ENCODE results near the gene ARHGAP26.

ARHGAP26 gene

DNA sequence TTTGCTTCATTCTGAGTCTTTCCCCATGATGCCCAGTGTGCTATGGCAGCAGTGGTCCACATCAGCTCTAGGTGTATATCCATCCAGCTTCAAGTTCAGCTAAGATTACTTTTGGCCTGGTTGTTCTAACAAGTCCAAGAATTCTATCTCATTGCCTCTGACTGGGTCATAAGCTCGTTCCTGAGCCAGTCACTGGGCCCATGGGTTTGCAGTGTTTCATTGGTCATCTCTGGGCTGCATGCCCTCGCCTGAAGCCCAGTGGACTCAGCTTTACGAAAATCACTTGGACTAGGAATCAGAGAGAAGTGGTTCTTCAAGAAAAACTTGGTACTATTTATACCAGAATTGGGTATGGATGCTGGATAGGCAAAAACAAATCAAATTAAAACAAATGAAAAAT, 16.1 kb upstream of the ARHGAP26 start:
- no peak overlapping the region for H3K27ac ChIP-seq (ENCODE audit: low read depth, low read length)
- H3K4me1 ChIP-seq (ENCODE audit: control insufficient read depth, insufficient read depth, low read length), result no peaks in the 10 kb centered on the region
- no peak overlapping the region for H3K9ac ChIP-seq (ENCODE audit: low read depth, low read length)
- H3K9me3 ChIP-seq (ENCODE audit: control insufficient read depth, insufficient read depth, low read length), result no peaks in the 10 kb centered on the region
- peaks cover 5% of the 10 kb centered on the region; the same call in 1 of the 2 replicates for H3K36me3 ChIP-seq (ENCODE audit: control insufficient read depth, insufficient read depth, low read length)
- H3K4me3 ChIP-seq (ENCODE audit: low read depth, low read length), result no peak overlapping the region
- H3K27me3 ChIP-seq (ENCODE audit: control insufficient read depth, insufficient read depth, low read length), result no peaks in the 10 kb centered on the region

- Histone ChIP-seq H3K27ac (ENCODE audit: low read depth, low read length) (no peak overlapping the region), H3K9me3 (ENCODE audit: control insufficient read depth, insufficient read depth, low read length) (no peaks in the 10 kb centered on the region), H3K4me3 (ENCODE audit: low read depth, low read length) (no peak overlapping the region), H3K4me1 (ENCODE audit: control insufficient read depth, insufficient read depth, low read length) (no peaks in the 10 kb centered on the region), H3K9ac (ENCODE audit: low read depth, low read length) (no peak overlapping the region), H3K27me3 (ENCODE audit: control insufficient read depth, insufficient read depth, low read length) (no peaks in the 10 kb centered on the region), H3K36me3 (ENCODE audit: control insufficient read depth, insufficient read depth, low read length) (0 out of 2 replicates have a peak, but pooled peaks cover 6% of the 10 kb centered on the region)
These were observed 13.6 kb upstream of the ARHGAP26 start for GRCh38 chr5:142756576-142756975.

GRCh38 chr5:142757564-142757963, 12.6 kb upstream of the ARHGAP26 start:
- no peak overlapping the region for H3K27ac ChIP-seq (ENCODE audit: low read depth, low read length)
- H3K27me3 ChIP-seq (ENCODE audit: control insufficient read depth, insufficient read depth, low read length), result no peaks in the 10 kb centered on the region
- H3K4me3 ChIP-seq (ENCODE audit: low read depth, low read length), result no peak overlapping the region
- H3K9ac ChIP-seq (ENCODE audit: low read depth, low read length), result no peak overlapping the region
- no peaks in the 10 kb centered on the region for H3K4me1 ChIP-seq (ENCODE audit: control insufficient read depth, insufficient read depth, low read length)
- H3K36me3 ChIP-seq (ENCODE audit: control insufficient read depth, insufficient read depth, low read length), result 0 out of 2 replicates have a peak, but pooled peaks cover 6% of the 10 kb centered on the region
- no peaks in the 10 kb centered on the region for H3K9me3 ChIP-seq (ENCODE audit: control insufficient read depth, insufficient read depth, low read length)

DNA sequence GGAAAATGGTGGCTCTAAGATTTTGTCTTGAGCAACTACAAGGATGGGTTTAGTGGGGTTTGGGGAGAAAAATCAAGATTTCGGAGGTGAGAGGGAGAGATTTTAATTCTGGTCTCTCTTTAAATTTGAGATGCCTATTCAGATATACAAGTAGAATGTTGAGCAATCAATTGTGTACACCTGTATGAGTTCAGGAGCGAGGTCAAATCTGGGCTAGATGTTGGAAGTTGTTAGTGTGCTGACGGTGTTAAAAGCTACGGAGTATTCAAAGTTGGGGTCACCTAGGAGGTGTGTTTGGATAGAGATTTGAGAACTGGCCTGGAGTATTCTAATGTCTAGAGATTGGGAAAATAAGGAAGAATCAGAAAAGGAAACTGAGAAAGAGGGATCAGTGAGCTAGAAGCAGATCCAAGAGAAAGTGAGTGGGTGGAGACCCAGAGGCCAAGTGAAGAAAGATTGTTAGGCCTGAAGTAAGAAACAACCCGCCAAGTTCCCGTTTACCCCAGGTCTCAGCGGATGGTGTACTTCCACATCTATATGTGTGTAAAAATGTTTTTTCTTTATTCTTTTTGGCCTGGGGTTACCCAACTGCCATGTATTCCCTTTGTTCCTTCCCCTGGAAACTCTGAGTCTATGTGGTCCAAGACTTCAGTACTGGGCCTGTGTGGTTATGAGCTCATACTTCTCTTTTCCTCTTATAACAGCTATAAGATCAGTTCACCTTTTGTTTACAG, 11.9 kb upstream of the ARHGAP26 start:
- H3K36me3 ChIP-seq (ENCODE audit: control insufficient read depth, insufficient read depth, low read length), result 0 out of 2 replicates have a peak, but pooled peaks cover 6% of the 10 kb centered on the region
- no peak overlapping the region for H3K4me3 ChIP-seq (ENCODE audit: low read depth, low read length)
- no peaks in the 10 kb centered on the region for H3K27me3 ChIP-seq (ENCODE audit: control insufficient read depth, insufficient read depth, low read length)
- H3K4me1 ChIP-seq (ENCODE audit: control insufficient read depth, insufficient read depth, low read length), result no peaks in the 10 kb centered on the region
- no peak overlapping the region for H3K27ac ChIP-seq (ENCODE audit: low read depth, low read length)
- H3K9me3 ChIP-seq (ENCODE audit: control insufficient read depth, insufficient read depth, low read length), result no peaks in the 10 kb centered on the region
- H3K9ac ChIP-seq (ENCODE audit: low read depth, low read length), result no peak overlapping the region

DNA sequence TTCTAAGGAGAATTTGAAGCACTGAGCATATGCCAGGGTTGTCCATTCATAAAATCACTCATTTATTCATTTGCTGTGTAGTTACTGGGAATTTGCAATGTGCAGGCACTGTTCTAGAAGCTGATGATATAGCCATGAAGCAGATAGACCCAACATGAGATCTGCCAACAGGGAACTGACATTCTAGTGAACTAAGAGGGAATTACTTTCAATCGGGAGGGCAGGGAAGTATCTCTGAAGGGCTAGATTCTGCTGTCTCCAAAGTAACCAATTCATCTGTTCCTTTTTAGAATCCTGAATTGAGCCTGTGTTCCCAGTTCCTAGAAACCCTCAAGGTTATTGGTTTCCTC, 11.4 kb upstream of the ARHGAP26 start:
- Histone ChIP-seq H3K4me1 (ENCODE audit: control insufficient read depth, insufficient read depth, low read length) (no peaks in the 10 kb centered on the region), H3K27me3 (ENCODE audit: control insufficient read depth, insufficient read depth, low read length) (no peaks in the 10 kb centered on the region), H3K27ac (ENCODE audit: low read depth, low read length) (no peak overlapping the region), H3K36me3 (ENCODE audit: control insufficient read depth, insufficient read depth, low read length) (0 out of 2 replicates have a peak, but pooled peaks cover 6% of the 10 kb centered on the region), H3K9ac (ENCODE audit: low read depth, low read length) (no peak overlapping the region), H3K9me3 (ENCODE audit: control insufficient read depth, insufficient read depth, low read length) (no peaks in the 10 kb centered on the region), H3K4me3 (ENCODE audit: low read depth, low read length) (no peak overlapping the region)

DNA sequence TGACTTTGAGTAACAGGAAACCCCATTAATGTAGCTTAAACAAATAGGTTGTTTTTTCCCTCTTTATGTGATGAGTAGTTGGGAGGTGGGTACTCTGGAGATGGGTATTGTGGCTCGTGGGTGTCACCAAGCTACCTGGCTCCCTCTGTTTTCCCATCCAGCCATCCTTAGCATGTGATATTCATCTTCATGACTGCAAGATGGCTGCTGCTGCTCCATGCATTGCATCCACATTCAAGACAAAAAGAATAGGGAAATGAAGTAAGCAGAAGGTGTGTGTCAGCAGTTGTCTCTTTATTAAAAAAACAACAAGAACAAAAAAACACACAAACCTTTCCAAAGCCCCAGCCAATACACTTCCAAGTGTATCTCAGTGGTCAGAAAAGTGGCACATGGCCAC, 6.5 kb upstream of the ARHGAP26 start:
- H3K36me3 ChIP-seq (ENCODE audit: control insufficient read depth, insufficient read depth, low read length), result 0 out of 2 replicates have a peak, but pooled peaks cover 6% of the 10 kb centered on the region
- H3K27ac ChIP-seq (ENCODE audit: low read depth, low read length), result no peak overlapping the region
- no peaks in the 10 kb centered on the region for H3K9me3 ChIP-seq (ENCODE audit: control insufficient read depth, insufficient read depth, low read length)
- no peak overlapping the region for H3K4me3 ChIP-seq (ENCODE audit: low read depth, low read length)
- no peaks in the 10 kb centered on the region for H3K4me1 ChIP-seq (ENCODE audit: control insufficient read depth, insufficient read depth, low read length)
- H3K27me3 ChIP-seq (ENCODE audit: control insufficient read depth, insufficient read depth, low read length), result no peaks in the 10 kb centered on the region
- H3K9ac ChIP-seq (ENCODE audit: low read depth, low read length), result no peak overlapping the region

DNA sequence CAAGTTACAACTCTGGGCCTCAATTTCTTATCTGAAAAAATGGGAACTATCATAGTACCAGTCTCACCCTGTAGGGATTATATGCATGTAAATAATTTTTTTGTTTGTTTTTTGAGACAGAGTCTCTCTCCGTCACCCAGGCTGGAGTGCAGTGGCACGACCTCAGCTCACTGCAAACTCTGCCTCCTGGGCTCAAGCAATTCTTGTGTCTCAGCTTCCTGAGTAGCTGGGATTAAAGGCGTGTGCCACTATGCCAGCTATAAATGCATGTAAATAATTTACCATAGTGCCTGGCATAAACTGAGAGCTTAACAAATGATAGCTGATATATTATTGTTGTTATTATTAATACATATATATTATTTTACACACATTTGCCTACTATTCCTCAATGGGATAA, 3.0 kb upstream of the ARHGAP26 start:
- Histone ChIP-seq H3K9ac (ENCODE audit: low read depth, low read length) (no peak overlapping the region), H3K36me3 (ENCODE audit: control insufficient read depth, insufficient read depth, low read length) (no peaks in the 10 kb centered on the region), H3K27ac (ENCODE audit: low read depth, low read length) (no peak overlapping the region), H3K9me3 (ENCODE audit: control insufficient read depth, insufficient read depth, low read length) (no peaks in the 10 kb centered on the region), H3K4me1 (ENCODE audit: control insufficient read depth, insufficient read depth, low read length) (peaks cover 14% of the 10 kb centered on the region), H3K4me3 (ENCODE audit: low read depth, low read length) (no peak overlapping the region), H3K27me3 (ENCODE audit: control insufficient read depth, insufficient read depth, low read length) (peaks cover 11% of the 10 kb centered on the region)

DNA sequence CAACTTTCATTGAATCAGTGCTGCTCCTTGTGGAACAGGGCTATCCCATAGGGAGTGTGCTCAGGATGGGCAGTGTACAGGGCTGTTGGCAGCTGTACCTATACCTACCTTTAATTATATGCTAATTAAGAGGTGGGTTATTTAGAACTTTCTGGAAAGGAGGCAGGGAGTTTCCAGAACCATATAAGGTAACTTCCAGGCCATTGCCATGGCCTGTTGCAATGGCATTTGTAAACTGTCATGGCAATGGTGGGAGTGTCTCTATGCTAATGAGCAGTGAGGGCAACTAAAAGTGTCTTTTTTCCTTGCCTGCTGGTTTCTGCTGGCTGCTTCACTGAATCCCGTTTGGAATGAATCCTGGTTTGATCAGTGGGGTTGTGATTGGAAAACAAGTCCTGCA, 2.3 kb upstream of the ARHGAP26 start:
- no peaks in the 10 kb centered on the region for H3K36me3 ChIP-seq (ENCODE audit: control insufficient read depth, insufficient read depth, low read length)
- no peak overlapping the region for H3K27ac ChIP-seq (ENCODE audit: low read depth, low read length)
- H3K4me1 ChIP-seq (ENCODE audit: control insufficient read depth, insufficient read depth, low read length), result peaks cover 14% of the 10 kb centered on the region
- H3K27me3 ChIP-seq (ENCODE audit: control insufficient read depth, insufficient read depth, low read length), result peaks cover 16% of the 10 kb centered on the region
- H3K9me3 ChIP-seq (ENCODE audit: control insufficient read depth, insufficient read depth, low read length), result no peaks in the 10 kb centered on the region
- H3K9ac ChIP-seq (ENCODE audit: low read depth, low read length), result no peak overlapping the region
- H3K4me3 ChIP-seq (ENCODE audit: low read depth, low read length), result no peak overlapping the region

GRCh38 chr5:142769251-142769792, 855 bp upstream of the ARHGAP26 start:
- H3K36me3 ChIP-seq (ENCODE audit: control insufficient read depth, insufficient read depth, low read length), result no peaks in the 10 kb centered on the region
- H3K9me3 ChIP-seq (ENCODE audit: control insufficient read depth, insufficient read depth, low read length), result no peaks in the 10 kb centered on the region
- H3K9ac ChIP-seq (ENCODE audit: low read depth, low read length), result peak overlapping the region; percentile 60; the same call in 1 of the 2 replicates
- H3K4me3 ChIP-seq (ENCODE audit: low read depth, low read length), result peak overlapping the region; percentile 98
- H3K27me3 ChIP-seq (ENCODE audit: control insufficient read depth, insufficient read depth, low read length), result peaks cover 17% of the 10 kb centered on the region
- H3K4me1 ChIP-seq (ENCODE audit: control insufficient read depth, insufficient read depth, low read length), result peaks cover 14% of the 10 kb centered on the region
- no peak overlapping the region for H3K27ac ChIP-seq (ENCODE audit: low read depth, low read length)

- peak overlapping the region; percentile 98 for H3K4me3 ChIP-seq (ENCODE audit: low read depth, low read length)
- peak overlapping the region; percentile 80 for H3K27ac ChIP-seq (ENCODE audit: low read depth, low read length)
- no peaks in the 10 kb centered on the region for H3K9me3 ChIP-seq (ENCODE audit: control insufficient read depth, insufficient read depth, low read length)
- H3K4me1 ChIP-seq (ENCODE audit: control insufficient read depth, insufficient read depth, low read length), result peaks cover 14% of the 10 kb centered on the region
- H3K27me3 ChIP-seq (ENCODE audit: control insufficient read depth, insufficient read depth, low read length), result peaks cover 17% of the 10 kb centered on the region
- H3K36me3 ChIP-seq (ENCODE audit: control insufficient read depth, insufficient read depth, low read length), result no peaks in the 10 kb centered on the region
- peak overlapping the region; percentile 74; the same call in 1 of the 2 replicates for H3K9ac ChIP-seq (ENCODE audit: low read depth, low read length)
These were observed 753 bp downstream of the ARHGAP26 start for GRCh38 chr5:142770650-142771609.
